GM18867 (cell line): Measurements from ENCODE around the gene B3GALT6.

Source experiments
- ATAC-seq: cut with Tn5 transposase; IDR thresholded peaks from one replicate; pipeline ENCODE4 v1.9.1; 2021; ENCODE audit warnings: mild to moderate bottlenecking, moderate library complexity; ENCODE audit not compliant: unreplicated experiment

Gene B3GALT6

DNA sequence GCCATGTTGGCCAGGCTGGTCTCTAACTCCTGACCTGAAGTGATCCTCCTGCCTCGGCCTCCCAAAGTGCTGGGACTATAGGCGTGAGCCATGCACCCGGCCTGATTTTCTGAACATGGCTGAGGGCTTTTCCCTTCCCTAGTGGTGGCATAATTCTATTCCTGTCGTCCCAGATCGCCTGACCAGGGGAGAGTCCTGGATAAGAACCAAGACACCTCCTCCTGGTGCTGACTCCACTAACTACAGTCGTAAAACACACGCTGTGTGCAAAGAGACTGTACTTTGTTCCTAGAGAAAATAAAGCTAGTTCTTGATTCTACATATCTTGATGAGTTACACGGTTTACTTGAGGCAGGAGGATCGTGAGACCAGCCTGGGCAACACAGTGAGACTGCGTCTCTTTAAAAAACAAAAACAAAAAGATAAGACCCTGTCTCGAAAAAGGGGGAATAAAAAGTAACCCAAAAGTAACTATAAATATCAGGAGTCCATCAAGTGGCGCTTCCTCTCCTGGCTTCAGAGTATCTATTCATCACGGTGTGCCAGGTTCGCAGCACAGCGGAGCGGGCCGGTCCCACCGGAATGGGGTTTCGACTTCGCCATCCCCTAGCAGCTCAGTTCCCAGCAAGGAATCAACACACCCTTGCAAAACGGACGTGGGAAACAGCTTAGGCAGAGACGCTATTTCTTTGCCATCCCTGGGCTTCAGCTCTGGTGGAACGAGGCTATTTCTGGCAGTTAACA, 1.2 kb upstream of the B3GALT6 start:
- no peak for ATAC-seq

DNA sequence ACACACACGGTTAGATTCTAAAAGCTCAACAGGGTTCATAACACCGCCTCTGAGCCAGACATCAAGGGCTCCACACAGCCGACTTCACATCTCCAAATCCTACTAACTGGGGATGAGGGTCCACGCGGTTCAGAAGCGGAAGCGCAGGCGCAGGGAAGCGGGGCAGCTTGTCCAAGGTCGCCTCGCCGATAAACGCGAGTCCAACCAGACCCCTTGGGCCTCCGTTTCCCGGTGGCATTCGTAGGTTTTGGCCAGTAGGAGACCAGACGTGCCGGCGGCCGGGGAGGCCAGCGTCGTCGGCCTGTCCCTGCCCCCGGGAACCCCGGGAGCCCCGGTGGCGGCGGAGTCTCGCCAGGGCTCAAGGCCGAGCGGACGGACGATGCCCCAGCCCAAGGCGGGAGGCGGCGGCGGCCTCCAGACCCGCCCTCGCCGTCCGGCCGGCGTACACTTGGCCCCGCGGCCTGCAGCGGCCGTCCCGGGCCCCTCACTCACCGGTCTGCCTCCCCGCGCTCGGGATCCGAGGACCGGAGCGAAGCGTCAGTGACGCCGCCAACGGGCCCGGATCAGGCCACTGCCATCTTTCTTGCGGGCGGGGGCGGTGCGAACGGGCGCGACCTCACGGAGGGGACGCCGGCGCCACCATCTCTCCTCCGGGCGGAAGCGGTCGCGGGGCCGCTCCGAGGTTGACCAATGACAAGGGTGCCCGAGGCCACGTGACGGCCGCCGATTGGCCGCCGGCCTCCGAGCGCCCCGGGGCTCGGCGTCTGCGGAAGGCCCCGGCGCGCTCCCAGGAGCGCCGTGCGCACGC, 433 bp upstream of the B3GALT6 start, which contains the start of gene SDF4:
TSS of gene SDF4 (minus strand) at position 602 of the 808 bp plus-strand sequence. CDS start 3,229 bp downstream, outside the sequence.
- peak; percentile 85 for ATAC-seq

DNA sequence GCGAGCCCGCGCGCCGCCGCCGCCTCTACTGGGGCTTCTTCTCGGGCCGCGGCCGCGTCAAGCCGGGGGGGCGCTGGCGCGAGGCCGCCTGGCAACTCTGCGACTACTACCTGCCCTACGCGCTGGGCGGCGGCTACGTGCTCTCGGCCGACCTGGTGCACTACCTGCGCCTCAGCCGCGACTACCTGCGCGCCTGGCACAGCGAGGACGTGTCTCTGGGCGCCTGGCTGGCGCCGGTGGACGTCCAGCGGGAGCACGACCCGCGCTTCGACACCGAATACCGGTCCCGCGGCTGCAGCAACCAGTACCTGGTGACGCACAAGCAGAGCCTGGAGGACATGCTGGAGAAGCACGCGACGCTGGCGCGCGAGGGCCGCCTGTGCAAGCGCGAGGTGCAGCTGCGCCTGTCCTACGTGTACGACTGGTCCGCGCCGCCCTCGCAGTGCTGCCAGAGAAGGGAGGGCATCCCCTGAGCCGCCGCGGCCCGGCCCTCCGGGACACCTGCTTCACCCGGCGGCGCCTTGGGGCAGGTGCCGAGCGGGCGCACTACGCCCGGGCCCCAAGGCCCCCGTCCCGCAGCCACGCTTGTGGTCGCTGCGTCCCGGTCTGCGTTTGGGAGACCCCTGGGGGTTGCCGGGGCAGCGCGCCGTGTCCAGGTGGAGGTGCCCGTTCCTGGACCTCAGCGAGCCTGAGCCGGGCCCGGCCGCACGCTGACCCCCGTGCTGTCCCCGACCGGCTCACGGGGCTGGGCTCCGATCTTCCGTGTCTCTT, 944 bp downstream of the B3GALT6 start:
- ATAC-seq: no peak

DNA sequence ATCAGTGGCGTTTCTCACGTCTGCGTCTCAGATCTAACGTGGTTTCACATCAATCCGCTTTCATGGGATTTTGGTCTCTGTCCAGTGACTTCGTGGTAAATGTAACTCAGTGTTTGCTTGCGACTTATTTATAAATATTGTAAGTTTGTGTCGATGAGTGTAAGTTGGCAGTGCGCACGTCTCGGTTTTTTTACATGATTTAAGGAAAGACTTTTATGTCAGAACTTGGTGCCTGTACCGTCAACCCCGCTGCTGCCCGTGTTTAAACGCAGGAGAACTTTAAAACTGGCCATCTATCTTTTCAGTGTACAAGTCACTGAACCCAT, 1.5 kb downstream of the B3GALT6 start:
- no peak for ATAC-seq

DNA sequence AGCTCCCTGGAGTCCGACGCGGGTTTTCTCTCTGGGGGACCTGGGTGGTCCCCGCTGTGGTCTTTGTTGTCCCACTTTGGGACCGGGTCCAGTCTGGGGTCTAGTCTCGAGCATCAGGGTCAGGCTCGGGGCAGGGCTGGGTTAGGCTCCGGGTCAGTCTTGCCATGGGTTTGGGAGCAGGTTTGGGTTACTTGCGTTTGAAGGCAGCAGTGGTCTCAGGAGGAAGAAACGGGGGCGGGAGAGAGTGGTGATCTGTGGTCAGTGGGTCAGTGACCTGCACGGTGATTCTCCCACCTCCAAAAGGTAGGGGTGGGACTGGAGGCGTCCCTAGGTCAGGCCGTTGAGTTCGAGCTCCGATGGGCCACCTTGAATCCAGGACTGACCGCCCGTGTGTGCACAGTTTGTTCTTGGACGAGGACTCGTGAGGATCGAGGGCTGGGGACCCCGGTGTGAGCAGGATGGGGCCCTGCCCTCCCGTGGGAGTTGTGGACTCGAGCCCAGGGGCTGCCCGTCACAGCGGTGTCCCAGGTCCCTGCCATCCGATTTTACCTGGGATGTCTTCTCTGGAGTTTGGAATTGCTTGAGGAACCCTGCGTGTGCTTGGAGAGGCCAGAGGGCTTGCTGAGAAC, 2.3 kb downstream of the B3GALT6 start:
- ATAC-seq: no peak

DNA sequence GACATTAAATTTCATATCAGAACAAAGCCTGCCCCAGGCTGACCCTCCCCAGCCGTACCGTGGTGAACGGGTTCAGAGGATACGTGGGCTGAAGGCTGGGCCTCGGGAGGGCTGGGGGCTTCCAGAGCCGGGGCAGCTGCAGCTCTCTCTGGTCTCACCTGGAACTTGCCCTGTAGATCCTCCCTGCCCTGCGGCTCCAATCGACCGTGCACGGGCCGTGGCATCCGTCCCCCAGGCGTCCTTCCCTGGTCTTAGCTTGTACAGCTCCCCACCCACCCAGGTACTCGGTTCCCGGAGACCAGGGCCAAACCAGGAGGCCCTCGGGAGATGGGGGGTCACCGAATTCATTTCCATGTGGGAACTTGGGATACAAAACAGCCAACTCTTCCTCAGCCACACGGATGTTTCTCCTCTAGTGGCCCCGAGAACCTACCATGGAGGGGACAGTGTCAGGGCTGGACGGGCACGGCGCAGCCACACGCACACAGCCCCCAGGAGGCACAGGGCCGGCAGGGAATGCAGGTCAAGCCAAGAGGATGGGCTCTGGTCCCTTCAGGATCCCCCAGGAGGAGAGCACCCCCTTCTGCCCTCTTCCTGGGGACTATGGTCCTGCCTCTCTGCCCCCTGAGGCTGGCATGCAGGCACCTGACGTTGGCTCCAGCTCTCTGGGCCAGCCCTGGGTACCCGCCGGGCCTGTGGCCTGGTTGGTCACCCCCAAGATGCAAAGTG, 3.1 kb downstream of the B3GALT6 start:
- ATAC-seq: no peak

DNA sequence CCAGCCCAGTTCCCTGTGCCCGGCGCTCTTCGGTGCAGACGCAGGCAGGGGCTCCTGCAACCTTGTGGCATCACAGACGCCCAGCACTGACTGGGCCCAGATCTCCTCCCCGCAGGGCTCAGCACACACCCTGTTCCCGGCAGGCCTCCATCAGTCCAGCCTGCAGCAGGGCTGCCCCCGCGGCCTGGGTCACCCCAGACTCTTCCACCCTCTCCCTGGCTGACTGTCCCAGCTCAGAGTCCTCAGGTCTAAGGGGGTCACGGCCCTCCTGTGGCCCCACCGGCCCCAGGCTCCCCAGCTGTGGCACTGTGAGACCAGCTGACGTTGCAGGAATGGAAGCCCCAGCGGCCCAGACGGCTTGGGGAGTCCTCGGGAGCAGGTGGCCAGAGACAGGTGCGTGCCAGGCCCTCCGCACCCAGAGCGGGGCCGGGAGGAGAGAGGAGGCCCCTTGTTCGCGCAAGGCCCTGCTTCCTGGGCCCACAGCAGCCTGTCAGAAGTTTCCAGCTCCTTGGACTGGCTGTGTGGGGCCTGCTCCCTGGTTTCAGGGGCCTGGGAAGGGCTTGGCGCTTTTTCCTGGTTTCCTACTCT, 4.2 kb downstream of the B3GALT6 start:
- no peak for ATAC-seq

DNA sequence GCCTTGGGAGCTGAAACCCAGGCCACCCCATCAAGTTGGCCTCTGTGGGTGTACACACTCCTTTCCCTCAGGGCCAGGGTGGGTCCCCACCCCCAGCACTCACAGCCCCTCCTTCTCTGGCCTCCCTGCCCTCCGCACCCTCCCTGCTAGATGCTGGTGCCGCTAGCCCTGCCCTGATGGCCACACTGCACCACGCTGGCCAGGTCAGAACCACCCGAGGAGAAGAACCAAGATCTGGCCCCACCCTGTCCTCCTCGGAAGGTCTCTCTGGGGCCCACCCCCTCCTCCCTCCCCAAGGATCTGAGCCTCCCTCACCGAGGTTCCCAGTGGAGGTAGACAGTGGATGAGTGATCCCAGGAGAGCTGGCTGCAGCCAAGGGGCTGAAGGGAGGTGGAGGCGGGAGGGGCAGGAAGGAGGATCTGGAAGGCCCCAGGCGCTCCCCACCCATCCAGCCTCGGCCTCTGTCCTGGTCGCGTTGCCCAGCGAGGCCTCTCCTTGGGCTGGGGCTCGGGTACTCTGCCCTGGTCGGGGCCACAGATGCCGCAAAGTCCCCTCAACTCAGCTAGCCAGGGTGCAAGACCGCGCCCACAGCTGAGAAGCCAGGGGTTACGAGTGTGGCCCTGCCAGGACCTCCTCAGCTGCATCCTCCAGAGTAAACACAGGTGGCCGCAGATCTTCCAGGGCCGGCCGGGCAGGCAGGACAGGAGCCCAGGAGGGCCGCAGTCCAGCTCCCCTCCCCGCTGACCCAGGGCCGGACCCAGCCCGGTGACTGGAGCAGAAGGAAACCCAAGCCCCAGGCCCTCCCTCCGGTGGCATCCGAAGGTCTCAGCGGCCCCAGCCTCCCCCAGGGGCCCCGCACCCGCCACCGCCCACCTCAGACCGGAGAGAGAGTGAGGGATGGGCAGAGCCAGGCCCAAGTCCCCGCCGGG, 5.2 kb downstream of the B3GALT6 start:
- no peak for ATAC-seq

DNA sequence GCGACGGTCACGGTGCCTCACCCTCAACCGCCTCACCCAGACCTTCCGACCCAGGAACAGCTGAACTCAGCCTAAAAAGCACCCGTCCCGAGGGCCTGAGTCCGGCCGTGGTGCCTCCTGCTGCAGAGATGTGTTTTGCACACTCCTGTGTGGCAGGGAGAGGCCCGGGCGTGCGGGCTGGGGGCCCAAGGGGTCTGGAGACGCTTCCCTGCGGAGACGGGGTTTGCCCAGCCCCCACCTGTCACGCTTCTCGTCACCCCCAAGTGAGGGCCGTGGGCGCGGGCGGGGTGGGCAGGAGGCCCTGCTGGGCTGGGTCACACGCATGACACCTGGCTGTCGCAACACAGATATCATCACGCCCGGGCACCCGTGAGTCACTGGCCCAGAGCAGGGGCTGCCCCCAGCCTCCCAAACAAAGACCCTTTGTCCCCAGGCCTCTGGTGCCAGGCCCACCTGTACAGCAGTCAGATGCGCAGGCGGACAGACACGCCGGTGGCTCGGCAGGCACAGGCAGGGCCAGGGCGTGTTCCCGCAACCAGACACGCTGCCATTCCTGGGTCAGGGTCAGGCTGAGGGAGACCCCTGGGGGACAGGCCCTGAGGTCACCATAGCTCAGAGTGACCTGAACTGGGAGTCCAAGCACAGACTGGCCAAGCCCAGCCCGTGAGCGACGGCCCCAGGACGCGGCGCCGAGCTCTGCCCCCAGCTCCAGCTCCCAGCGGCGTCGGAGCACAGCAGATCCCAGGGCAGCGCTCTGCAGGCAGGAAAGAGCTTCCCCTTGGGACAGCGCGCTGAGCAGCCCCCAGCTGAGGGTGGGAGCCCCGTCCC, 6.1 kb downstream of the B3GALT6 start:
- ATAC-seq: no peak

DNA sequence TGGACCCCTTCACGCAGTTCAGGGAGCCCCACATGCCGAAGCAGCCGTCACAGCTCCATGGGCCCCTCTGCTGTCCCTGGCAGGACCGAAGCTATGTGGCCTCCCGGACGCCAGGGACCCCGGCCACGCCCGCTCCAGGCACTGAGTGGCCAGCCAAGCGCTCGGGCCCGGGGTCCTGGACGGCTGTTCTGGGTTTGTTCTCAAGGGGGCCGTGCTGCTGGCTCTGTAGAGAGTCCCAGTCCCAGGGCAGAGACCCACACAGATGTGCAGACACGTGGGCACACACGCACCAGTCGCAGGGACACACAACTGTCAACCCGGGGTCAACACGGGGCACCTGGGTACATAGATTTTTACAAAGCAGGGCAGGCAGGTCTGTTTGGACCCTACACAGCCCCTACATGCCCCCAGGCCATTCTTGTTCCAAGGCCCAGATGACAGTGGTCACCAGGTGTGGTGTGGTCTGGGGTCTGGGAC, 6.7 kb downstream of the B3GALT6 start:
- ATAC-seq: no peak

DNA sequence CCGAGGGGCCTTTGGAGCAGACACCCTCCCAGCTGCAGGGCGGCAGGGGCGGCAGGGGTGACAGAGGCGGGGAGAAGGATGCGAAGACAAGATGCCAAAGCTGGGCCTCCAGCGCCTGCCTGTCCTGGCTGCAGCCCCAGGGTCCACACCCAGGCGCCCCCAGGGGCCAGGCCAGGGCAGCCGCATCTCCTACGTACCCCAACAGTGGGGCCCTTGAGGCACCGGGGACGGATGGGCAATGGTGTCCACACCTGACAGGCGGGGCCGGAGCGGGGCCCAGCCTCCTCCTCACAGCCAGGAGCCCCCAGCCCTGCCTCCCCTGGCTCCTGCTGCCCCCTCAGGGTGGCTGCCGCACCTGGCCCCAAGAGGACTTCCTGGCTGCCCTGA, 7.2 kb downstream of the B3GALT6 start:
- ATAC-seq: no peak

DNA sequence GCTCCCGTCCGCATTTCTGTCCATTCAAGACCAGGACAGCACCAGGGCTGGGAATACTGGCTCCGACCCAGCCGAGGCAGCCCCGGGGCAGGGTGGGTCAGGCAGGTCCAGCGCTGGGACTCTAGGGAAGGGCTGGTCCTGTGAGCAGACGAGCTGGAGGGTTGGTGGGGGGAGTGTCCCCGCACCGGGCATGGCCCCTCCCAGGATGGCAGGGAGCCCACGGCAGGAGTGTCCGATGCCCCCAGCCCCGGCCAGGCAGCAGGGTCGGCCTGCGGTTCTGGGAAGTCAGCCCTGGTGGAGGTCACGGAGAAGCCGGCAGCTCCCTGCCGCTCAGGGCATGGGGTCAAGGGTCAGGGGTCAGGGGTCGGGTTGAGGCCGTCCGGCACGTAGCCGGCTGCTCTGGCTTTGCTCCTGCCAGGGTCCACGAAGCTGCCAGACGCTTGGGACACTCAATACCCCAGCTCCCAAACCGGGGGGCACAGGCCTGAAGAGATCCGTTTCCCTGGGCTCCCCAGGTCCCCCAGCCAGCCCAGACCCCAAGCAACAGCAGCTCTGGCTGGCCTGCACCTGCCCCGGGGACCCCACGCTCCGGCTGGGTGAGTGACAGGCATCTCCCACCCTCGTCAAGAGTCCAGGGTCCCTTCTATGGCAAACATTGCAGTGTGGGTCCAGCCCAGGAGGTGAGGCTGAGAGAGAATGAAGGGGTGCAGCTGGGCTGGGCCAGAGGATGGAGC, 7.7 kb downstream of the B3GALT6 start:
- ATAC-seq: no peak

DNA sequence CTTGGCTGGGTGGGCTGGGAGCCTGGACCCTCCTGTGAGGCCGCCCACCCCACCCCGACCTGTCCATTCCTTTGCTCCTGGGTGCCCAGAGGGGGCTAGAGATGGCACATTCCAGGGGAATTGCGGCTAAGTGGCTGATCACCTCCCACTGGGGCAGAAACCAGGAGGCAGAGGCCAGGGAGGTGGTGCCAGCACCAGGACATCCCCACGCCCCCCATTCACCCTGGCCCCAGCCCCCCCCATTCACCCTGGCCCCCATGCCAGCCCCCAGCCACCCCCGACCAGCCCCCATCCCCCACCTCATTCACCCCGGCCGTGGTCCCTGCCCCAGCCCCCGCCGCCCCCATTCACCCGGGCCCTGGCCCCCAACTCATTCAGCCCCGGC, 8.3 kb downstream of the B3GALT6 start:
- no peak for ATAC-seq

DNA sequence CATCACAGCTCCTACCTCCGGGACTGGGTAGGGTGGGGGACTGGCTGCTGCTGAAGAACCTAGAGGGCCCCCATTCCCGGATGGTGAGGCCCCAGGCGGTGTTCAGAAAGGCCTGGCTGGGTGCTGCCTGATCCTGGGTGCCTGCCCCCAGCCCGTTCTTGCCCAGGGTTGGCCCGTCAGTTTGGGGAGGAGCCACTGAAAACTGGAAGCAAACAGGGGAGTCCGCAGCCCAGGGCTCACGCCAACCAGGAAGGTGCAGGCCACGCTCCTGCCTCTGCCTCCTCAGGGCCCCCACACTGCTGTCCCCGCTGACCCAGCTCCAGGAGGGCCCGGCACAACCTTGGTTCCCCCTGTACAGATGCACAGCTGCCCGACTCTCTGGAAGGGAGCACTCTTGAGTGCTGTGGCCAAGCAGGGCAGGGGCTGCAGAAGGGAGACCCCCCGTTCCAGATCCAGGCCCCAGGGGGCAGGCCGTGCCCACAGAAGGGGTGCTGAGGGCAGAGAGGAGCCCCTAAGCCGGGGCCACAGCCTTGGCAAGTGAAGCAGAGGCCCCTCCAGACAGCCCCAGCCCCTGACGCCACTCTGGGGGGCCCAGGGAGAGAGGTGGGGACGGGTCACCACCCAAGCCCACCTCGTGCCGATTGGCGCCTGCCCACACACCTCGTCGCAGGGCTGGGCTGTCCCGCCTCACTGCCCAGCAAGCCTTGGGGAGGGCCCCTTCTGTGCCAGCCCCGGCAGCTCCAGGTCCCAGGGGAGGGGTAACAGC, 9.0 kb downstream of the B3GALT6 start:
- ATAC-seq: no peak

DNA sequence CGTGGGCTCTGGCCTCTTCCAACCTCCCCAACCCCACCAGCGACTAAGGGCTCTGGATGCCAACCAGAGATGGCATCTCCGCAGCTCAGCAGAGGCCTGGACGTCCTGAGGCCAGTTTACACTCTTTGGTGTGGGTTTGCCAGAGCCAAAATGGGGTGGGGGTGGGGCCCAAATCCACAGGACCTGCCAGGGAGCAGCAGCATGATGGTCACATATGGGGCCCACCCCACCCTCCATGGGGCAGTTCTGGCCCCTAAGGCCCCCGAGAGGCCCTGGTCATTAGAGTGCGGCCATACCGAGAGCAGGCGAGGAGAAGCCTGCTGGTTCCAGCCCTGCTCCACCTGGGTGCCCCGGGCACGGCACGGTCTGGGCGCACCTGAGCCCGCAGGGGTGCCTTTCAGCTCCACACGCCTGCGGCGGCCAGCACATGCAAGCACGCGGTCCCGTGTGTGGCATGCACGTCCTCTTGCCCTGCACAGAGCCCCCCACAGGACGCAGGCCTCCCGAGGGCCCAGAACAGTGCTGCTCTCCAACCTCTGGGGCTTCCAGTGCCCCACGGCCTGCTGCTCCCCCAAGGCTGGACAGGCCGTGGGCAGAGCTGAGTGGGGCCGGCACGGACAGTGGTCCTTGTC, 9.7 kb downstream of the B3GALT6 start:
- no peak for ATAC-seq
